ENCODE measurements around the gene MAML2.
A peak's percentile ranks its signal among the peaks of the same experiment; 100 is the strongest.

MAML2 gene

GRCh38 chr11:96161307-96162089, 181.5 kb downstream of the MAML2 start:
- DNase-seq (ENCODE audit: low read depth in 1 of 2, low spot score in 1 of 2): no peak

- DNase-seq (ENCODE audit: low read depth in 1 of 2, low spot score in 1 of 2): no peak
Observed at GRCh38 chr11:96160732-96161306, 182.2 kb downstream of the MAML2 start.

GRCh38 chr11:96159968-96160367, 183.0 kb downstream of the MAML2 start:
- no peak for DNase-seq (ENCODE audit: low read depth in 1 of 2, low spot score in 1 of 2)

- DNase-seq (ENCODE audit: low read depth in 1 of 2, low spot score in 1 of 2): no peak
Observed at GRCh38 chr11:96158126-96158525, 184.9 kb downstream of the MAML2 start.

GRCh38 chr11:96157517-96157873, 185.5 kb downstream of the MAML2 start:
- DNase-seq (ENCODE audit: low read depth in 1 of 2, low spot score in 1 of 2): no peak

GRCh38 chr11:96156379-96156722, 186.6 kb downstream of the MAML2 start:
- DNase-seq (ENCODE audit: low read depth in 1 of 2, low spot score in 1 of 2): no peak

GRCh38 chr11:96155627-96156378, 187.2 kb downstream of the MAML2 start:
- DNase-seq (ENCODE audit: low read depth in 1 of 2, low spot score in 1 of 2): peak in 1 of 2 donors; percentile 31

DNA sequence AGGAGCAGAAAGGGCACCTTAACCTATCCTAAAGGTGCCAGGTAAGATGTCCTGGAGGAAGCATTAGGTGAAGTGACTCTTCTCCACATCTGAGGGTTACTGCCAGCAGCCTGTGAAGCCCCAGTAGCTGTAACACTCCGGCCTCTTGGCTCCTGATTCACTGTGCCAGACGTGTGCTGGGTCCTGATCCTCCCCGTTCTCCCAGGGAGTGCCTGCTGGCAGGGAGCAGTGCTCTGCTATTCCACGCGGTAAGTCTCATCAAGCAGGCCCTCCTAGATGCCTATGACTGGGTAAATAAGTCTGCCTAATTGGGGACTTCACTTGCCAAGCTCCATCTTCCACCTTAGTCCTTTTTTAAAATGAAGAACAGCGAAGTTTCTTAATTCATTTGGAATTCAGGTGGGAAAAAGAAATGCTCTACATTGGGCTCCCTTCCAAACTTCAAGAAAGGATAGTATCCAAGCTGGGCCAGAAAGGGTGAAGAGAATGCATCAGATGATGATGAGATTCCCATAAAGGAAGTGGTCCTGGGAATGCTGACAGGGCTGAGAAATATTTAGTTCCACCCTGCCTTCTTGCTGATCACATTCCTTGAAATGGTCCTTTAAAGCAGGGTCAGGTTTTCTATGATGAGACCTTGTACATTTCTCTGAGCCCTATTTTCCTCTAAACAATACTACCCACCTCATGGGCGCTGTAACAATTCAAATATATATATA, 188.0 kb downstream of the MAML2 start:
- DNase-seq (ENCODE audit: low read depth in 1 of 2, low spot score in 1 of 2): no peak

- no peak for DNase-seq (ENCODE audit: low read depth in 1 of 2, low spot score in 1 of 2)
Observed at GRCh38 chr11:96152623-96153022, 190.4 kb downstream of the MAML2 start.

DNA sequence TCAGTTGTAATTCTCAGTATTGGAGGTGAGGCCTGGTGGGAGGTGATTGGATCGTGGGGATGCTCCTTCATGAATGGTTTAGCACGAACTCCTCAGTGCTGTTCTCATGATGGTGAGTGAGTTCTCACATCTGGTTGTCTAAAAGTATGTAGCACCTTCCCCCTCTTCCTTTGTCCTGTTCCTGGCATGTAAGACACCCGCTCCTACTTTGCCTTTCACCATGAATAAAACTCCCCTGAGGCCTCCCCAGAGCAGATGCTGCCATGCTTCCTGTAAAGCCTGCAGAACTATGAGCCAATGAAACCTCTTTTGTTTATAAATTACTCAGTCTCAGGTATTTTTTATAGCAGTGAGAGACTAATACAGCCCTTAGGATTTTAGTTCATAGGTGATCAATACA, 191.5 kb downstream of the MAML2 start:
- DNase-seq (ENCODE audit: low read depth in 1 of 2, low spot score in 1 of 2): no peak

GRCh38 chr11:96150609-96151008, 192.4 kb downstream of the MAML2 start:
- no peak for DNase-seq (ENCODE audit: low read depth in 1 of 2, low spot score in 1 of 2)

DNA sequence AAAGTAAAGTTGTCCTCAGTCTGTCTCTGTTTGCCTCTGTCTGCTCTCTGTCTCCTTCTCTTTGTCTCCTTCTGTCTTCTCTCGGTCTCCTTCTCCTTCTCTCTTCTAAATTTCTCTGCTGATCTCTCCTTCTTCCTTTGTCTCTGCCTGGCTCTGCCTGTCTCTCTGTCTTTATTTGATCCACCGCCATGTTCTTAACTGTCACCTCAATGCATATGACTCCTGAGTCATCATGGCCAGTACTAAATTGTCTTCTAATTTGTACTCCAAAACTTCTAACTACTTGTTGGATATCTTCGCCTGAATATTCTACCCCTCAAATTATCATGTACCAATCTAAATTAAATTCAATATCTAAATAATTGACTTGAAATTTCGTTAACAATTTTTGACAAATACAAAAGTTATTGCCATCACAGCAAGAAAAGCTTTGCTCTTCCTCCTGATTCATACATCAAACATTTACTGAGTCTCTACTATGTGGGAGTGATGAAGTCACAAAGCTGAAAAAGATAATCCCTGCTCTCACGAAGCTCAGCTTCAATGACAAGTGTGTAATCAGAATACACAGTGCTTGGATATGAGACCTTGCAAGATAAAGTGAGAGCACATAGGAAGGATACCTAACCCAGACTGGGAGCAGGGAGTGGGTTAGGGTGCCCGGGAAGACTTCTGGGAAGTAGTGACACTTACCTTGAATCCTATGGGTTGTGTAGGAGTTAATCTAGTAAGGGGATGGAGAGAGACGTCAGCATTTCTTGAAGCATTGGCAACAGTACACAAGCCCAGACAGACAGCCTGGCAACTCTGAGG, 193.0 kb downstream of the MAML2 start:
- no peak for DNase-seq (ENCODE audit: low read depth in 1 of 2, low spot score in 1 of 2)

DNA sequence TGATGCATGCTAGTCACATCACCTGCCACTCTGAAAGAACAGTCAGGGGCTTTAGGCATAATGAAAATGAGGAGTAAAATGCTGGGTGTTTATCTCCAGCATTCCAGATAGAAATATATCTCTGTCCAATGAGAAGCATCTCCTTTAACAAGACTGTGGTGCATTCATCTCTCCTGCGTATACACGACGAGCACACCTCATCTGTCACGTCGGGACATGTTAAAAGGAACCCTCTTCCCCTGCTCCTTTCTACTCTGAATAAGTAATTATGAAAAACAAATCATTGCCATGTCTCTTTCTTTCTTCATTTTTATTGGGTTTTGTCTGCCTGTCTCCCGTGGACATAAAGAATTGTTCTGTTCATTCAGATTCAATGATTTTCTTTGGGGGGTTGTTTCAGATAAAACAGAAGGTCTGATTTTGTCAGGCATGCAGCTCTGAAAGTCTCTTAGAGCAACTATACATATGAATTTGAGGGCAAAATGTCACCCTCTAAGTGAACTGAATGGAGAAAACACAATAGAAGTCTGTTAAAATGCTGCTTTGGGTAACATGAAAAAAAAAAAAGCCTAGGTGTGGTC, 195.0 kb downstream of the MAML2 start:
- no peak for DNase-seq (ENCODE audit: low read depth in 1 of 2, low spot score in 1 of 2)

DNA sequence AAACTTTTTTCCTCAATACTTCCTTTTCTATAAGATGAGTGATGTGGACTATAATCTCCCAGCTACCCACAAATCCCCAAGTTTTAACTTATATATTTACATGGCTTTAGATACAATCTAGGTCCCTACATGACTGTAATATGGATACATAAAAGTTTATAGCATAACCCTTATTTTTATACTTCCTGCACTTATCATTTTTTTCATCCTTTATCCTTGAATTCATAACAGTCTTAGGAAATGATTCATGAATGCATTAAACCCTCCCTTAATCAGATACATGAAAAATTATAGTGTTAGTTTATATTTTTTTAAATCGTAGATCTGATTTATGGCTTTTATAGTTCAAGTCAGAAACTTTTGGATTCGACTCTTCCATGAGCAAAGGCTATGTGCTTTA, 195.8 kb downstream of the MAML2 start:
- DNase-seq (ENCODE audit: low read depth in 1 of 2, low spot score in 1 of 2): no peak

GRCh38 chr11:96146765-96147164, 196.2 kb downstream of the MAML2 start:
- no peak for DNase-seq (ENCODE audit: low read depth in 1 of 2, low spot score in 1 of 2)

DNA sequence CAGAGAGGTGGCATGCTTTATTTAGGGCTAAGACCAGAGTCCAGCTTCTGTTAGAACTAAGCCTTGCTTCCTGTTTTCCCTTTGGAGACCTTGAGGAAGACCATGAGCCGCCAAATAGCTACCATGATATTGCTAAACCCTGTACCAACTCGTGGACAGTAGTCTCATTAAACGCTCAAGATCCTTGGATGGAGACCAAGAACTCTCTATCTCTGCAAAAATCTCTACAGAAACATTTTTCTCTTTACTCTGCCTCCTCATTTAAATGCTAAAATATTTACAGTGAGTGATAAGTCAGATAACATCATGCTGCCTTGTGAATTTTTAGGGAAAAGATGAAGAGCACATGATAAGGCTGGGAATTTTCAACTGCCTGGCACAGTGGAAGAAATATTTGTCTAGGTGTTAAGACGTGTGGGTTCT, 197.8 kb downstream of the MAML2 start:
- no peak for DNase-seq (ENCODE audit: low read depth in 1 of 2, low spot score in 1 of 2)

GRCh38 chr11:96144553-96144952, 198.4 kb downstream of the MAML2 start:
- no peak for DNase-seq (ENCODE audit: low read depth in 1 of 2, low spot score in 1 of 2)

GRCh38 chr11:96143041-96143521, 199.9 kb downstream of the MAML2 start:
- DNase-seq (ENCODE audit: low read depth in 1 of 2, low spot score in 1 of 2): no peak

DNA sequence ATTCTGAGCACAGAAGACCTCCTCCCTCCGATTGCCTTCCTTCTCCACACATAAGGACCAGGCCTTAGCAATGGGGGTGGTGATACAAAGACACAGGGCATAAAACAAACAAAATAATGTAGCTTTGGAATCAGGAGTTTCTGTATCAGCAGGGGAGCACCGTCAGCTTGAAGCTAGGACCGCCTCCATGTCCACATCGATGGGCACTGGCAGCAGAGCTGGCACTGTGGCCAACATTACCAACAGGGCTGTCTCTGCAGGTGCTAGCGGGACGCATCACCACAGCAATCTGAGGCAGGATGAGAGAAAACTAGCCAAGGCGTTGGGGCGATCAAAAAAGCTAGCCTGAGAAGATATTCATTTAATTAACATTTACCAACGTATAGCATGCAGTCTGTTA, 201.4 kb downstream of the MAML2 start:
- DNase-seq (ENCODE audit: low read depth in 1 of 2, low spot score in 1 of 2): no peak

DNA sequence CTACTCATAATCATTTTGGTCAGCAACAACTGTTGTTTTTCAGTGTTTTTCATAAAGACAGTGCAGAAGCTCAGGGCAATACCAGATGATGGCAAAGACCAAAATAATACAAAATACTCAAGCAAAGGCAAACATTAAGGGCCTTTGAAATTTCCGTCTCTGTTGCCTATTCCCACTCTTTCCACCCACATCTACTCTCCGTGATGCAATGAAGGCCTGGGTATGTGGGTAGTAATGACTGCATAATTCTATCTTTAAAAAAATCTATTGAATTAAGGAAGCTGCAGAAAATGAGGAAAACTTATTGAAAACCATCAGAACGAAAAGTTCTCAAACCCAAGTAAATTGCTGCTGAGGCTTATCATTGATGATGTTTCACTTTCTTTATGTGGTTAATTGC, 203.3 kb downstream of the MAML2 start:
- DNase-seq (ENCODE audit: low read depth in 1 of 2, low spot score in 1 of 2): no peak

Measured in activated T-helper 1 cell treated with anti-CD3 and anti-CD28 coated beads, Interleukin-2, amount 50 U/mL, for 16 hours (primary cell).